ENCODE measurements around the gene ATCAY. TPM values are rescaled to one million over a fixed set of nuclear protein-coding genes. Genes with fewer than 3 reads are reported as not detected.

ATCAY gene
- total and polyA plus RNA-seq, 2 of the 13 experiments (the other 11 are each of a cell fraction or from before 2014, with no cell fraction given): not detected

GRCh38 chr19:3890591-3890990 is 10.1 kb downstream of the ATCAY start (continued):
- TF ChIP-seq ZNF18 (CRISPR knock-in tag; IDR thresholded peaks at IDR 0.05; ENCODE audit: insufficient replicate concordance) (no peak), ZNF577 (CRISPR knock-in tag; IDR thresholded peaks at IDR 0.05; ENCODE audit: borderline replicate concordance, low read depth) (no peak)

- no peak for FAIRE-seq
- TF ChIP-seq ARNT2 (CRISPR knock-in tag; IDR thresholded peaks at IDR 0.05; ENCODE audit: low read depth): no peak
- TF ChIP-seq ZFAT (CRISPR knock-in tag; conservative IDR thresholded peaks at IDR 0.05): no peak
- TF ChIP-seq RFX3 (CRISPR knock-in tag; IDR thresholded peaks at IDR 0.05): no peak
- TF ChIP-seq ZNF562 (CRISPR knock-in tag; IDR thresholded peaks at IDR 0.05; ENCODE audit: borderline replicate concordance): no peak
- TF ChIP-seq SNAPC2 (CRISPR knock-in tag; IDR thresholded peaks at IDR 0.05): no peak
- TF ChIP-seq CBX5 (CRISPR knock-in tag; IDR thresholded peaks at IDR 0.05; ENCODE audit: borderline replicate concordance): no peak
- TF ChIP-seq GATAD1 (CRISPR knock-in tag; IDR thresholded peaks at IDR 0.05): no peak
- no peak for TF ChIP-seq TMF1 (CRISPR knock-in tag; IDR thresholded peaks at IDR 0.05; ENCODE audit: low read depth)
- Histone ChIP-seq H3K9me3 (ENCODE audit: low read length) (no peaks in the 10 kb centered on the region), H3K36me3 (replicated peaks in 1 of 2; ENCODE audit: control insufficient read depth in 1 of 2, insufficient read depth in 2 of 2, low read length in 2 of 2) (no peaks in the 10 kb centered on the region), H3K4me1 (ENCODE audit: insufficient read depth, low read length) (0 out of 2 replicates have a peak, but pooled peaks cover 7% of the 10 kb centered on the region), H2AFZ (ENCODE audit: low read length) (no peak overlapping the region), H3K79me2 (ENCODE audit: insufficient read depth, low read length) (no peaks in the 10 kb centered on the region), H3K4me2 (ENCODE audit: low read depth, low read length) (no peak overlapping the region), H3K4me3 (replicated peaks in 1 of 3; ENCODE audit: insufficient read depth in 1 of 3, low read depth in 2 of 3, low read length in 3 of 3) (no peak overlapping the region), H4K20me1 (ENCODE audit: insufficient read depth, low read length) (no peaks in the 10 kb centered on the region), H3K9ac (ENCODE audit: insufficient read depth, low read depth, low read length) (no peak overlapping the region), H3K27me3 (ENCODE audit: control insufficient read depth in 1 of 2, insufficient read depth in 2 of 2, low read length in 2 of 2) (peaks cover 1 to 6% of the 10 kb centered on the region in 2 experiments; a peak in 2 of 5 replicates), H3K27ac (ENCODE audit: extremely low read length, insufficient read depth, low read length) (no peak overlapping the region)
- WGBS (ENCODE audit: low lambda C conversion rate): 26% methylated on average over 9 of the region's 12 CpGs
- intact Hi-C loops (cut with micrococcal nuclease; ENCODE audit: unreplicated experiment) (no loop called here), in situ Hi-C loops (cut with HindIII; ENCODE audit: extremely low pct_ligation_motif_present, low pct_unique_long_range_greater_than_20kb) (no loop called here)
- DNase-seq (ENCODE audit: low spot score): no peak
- no TSS peak for BruUV-seq (replicated peaks)
- CTCF ChIA-PET (ENCODE audit: low intra/inter-chr PET ratio, low total read pairs): no interaction called here
- POLR2A ChIA-PET: interaction anchor here (1.5 kb wide), 1 partner anchor 131 kb away, joined by 4 read pairs; the partner anchor contains the start of gene MRPL54
- ATAC-seq: no peak
Measured at GRCh38 chr19:3893509-3894179, 13.2 kb downstream of the ATCAY start.
